Stimulated activated CD8-positive, alpha-beta memory T cell treated with anti-CD3 and anti-CD28 coated beads, Interleukin-7, amount 100 ng/mL, for 48 hours (primary cell): ENCODE measurements around the gene TRIM41.
"Not testable (repeated sequence)": the region's sequence is repeated elsewhere in the genome, so short reads cannot be mapped to it uniquely, and the experiment has no call there.

ENCODE experiments used
- DNase-seq, 2 donors: peaks; one replicate each; pipeline ENCODE4 v3.0.0-alpha.2; 2020; ENCODE audit warnings: low read depth in 1 of 2; ENCODE audit errors: extremely low read depth in 1 of 2

Gene TRIM41

GRCh38 chr5:181192337-181193046 lies 30.6 kb upstream of the TRIM41 start:
- no peak for DNase-seq

DNA sequence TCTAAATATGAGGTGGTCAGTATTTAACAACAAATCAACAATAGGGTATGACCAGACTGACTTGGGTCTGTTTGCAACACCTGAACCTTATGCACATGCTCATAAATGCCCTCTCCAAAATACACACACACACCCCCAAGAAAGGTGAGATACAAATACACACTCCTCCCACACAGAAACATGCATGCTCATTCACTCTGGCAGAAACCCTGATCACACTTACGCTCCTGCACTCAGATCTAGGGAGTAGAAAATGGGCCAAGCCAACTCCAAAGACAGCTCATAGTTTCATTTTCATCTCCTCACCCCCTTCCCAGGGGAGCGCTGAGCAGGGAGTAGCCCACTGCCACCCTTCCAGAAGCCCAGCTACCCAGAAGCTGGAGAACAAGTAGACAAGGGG lies 29.4 kb upstream of the TRIM41 start:
- DNase-seq, result no peak

- no peak for DNase-seq
Observed at GRCh38 chr5:181194489-181195248, 28.4 kb upstream of the TRIM41 start.

DNA sequence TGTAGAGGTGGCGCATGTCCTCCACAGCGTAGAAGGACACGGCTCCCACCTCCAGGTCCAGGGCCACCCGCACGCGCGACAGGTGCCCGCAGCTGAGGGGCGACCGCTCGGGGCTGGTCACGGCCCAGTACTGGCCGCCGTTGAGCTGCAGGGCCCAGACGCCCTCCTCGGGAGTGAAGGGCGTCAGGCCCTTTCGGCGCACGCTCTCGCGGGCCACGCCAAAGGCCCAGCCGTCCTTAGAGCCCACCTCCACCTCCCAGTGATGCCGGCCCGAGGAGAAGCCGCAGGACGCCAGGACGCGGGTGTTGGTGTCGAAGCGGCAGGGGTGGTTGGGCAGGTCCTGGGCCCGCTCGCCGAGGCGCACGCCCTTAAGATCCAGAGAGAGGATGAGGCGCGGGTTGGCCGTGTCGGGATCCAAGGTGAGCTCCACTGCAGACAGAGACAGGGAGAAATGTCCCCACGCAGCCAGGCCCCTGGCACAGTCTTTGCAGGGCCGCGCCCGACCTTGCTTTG lies 27.8 kb upstream of the TRIM41 start:
- DNase-seq, result no peak

- DNase-seq, result no peak
Observed at GRCh38 chr5:181197326-181197951, 25.6 kb upstream of the TRIM41 start.

GRCh38 chr5:181198106-181198685 lies 24.9 kb upstream of the TRIM41 start:
- DNase-seq, result no peak

- DNase-seq, result no peak
Observed at GRCh38 chr5:181198905-181199519, 24.1 kb upstream of the TRIM41 start.

GRCh38 chr5:181199881-181200638 lies 23.0 kb upstream of the TRIM41 start:
- no peak for DNase-seq

- DNase-seq, result no peak
Observed at GRCh38 chr5:181200816-181201215, 22.3 kb upstream of the TRIM41 start.

GRCh38 chr5:181203093-181203711 lies 19.9 kb upstream of the TRIM41 start:
- DNase-seq, result no peak

DNA sequence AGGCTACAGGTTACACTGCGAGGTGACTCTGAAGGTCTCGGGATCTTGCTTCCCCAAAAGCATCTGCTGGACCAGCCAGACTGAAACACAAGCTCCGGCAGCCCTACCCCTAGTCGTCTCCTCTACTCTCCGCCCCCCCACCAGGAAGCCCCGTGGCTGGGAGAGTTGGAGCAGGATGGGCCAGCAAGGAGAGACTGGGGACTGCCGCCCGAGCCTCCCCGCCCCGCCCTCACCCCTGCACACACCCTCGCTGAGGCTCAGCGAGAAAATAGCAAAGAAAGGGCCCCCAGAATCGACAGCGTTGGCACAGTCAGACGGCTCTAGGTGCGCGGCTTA lies 19.3 kb upstream of the TRIM41 start:
- no peak for DNase-seq

DNA sequence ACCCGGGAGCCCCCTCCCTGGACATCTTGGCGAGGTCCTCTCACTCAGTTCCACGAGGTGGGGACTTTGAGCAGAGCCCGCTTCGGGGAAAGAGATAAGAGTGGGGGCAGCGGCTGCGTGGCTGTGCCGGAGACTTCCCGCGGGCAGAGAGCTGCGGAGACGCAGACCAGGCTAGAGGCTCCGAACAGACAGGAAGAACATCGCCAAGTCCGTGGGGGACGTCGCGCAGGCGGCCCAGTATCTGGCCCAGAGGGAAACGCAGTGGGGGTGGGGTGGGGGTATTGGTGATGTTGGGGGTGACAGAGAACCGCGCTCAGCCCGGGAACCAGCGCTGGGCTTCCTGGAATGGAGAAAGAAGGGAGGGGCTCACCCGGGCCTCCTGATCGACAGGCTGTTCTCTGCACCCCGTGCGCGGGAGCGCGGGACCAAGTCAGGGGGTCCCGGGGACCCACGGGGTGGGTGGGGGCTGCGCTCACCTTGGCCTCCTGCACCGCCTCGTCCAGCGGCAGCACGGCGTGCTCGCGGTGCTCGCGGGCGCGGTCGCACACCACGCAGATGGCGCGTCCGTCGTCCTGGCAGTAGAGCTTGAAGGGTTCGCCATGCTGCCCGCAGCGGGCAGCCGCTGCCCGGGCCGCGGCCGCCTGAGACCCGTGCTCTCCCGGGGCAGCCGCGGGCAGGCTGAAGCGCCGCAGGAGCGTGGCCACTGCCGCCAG lies 18.8 kb upstream of the TRIM41 start:
- DNase-seq, result no peak

GRCh38 chr5:181204826-181205760 lies 18.0 kb upstream of the TRIM41 start, which contains the start of gene TRIM7:
TRIM7 (minus strand) TSS chr5:181205196; CDS start chr5:181205110, 86 bp downstream.
- DNase-seq, result no peak

GRCh38 chr5:181205761-181206649 lies 17.1 kb upstream of the TRIM41 start:
- no peak for DNase-seq

DNA sequence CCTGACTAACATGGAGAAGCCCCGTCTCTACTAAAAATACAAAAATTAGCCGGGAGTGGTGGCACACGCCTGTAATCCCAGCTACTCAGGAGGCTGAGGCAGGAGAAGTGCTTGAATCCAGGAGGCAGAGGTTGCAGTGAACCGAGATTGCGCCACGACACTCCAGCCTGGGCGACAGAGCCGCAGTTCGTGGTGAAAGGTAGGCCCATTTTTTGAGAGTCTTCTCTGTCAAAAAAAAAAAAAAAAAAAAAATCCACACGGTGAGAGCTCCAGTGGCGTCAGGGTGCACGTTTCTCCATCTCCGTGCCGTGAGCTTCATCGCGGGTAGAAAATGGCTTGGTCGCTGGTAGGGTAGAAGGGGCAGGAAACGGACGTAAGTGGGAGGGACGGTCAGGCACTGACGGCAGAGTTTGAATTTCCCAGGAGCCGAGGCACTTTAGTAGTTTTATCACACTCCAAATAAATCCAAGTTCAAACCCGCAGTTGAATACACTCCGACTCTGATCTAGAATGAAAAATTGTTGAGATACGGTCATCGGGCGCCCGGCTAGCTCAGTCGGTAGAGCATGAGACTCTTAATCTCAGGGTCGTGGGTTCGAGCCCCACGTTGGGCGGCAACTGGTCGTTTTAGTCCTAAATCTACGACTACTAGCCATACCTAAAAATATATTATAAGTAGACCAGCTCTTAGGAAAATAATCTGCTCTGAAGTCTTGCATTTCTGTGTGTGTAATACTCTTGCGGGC lies 15.7 kb upstream of the TRIM41 start:
- DNase-seq, result peak; percentile 73 to 81

- DNase-seq, result no peak
Observed at GRCh38 chr5:181207960-181208253, 15.2 kb upstream of the TRIM41 start.

DNA sequence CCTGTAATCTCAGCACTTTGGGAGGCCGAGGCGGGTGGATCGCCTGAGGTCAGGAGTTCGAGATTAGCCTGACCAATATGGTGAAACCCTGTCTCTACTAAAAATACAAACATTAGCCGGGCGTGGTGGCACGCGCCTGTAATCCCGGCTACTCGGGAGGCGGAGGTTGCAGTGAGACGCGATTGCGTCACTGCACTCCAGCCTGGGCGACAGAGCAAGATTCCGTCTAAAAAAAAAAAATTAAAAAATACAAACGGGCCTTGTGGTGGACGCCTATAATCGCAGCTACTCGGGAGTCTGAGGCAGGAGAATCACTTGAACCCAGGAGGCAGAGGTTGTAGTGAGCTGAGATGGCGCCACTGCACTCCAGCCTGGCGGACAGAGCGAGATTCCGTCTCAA lies 14.1 kb upstream of the TRIM41 start:
- not testable (repeated sequence) for DNase-seq
